Esophagus squamous epithelium (tissue), 5 donors: ENCODE results near the gene ROR2. TPM values are rescaled to one million over a fixed set of nuclear protein-coding genes. Genes with fewer than 3 reads are reported as not detected.

Experiments used
- DNase-seq: peaks from one replicate; lab custom pipeline; 2025; lab: John Stamatoyannopoulos, UW
- H3K27ac ChIP-seq, 4 donors: fragments of 200-600 bp; sonication (generic); one replicate each; pipeline ENCODE4 v1.5.1; 2016 to 2019; ENCODE audit warnings: mild to moderate bottlenecking in 1 of 4
- H3K27me3 ChIP-seq, 4 donors: fragments of 200-600 bp; sonication (generic); 1 replicate in 3 of 4; 2 replicates in 1 of 4; pipeline versions ENCODE4 v1.5.1 to v1.6.0; 2017 to 2021; ENCODE audit warnings: antibody characterized with exemption in 1 of 4
- H3K36me3 ChIP-seq, 3 donors: fragments of 200-600 bp; sonication (generic); one replicate each; pipeline ENCODE4 v1.5.1; 2016 to 2019
- H3K4me1 ChIP-seq, 3 donors: fragments of 200-600 bp; sonication (generic); one replicate each; pipeline ENCODE4 v1.5.1; 2017 to 2019
- H3K4me3 ChIP-seq, 4 donors: fragments of 200-600 bp; sonication (generic); 1 replicate in 3 of 4; 2 replicates in 1 of 4; pipeline ENCODE4 v1.5.1; 2016 to 2019; ENCODE audit warnings: mild to moderate bottlenecking in 2 of 4, moderate library complexity in 1 of 4
- H3K9me3 ChIP-seq, 3 donors: fragments of 200-600 bp; sonication (generic); one replicate each; pipeline ENCODE4 v1.5.1; 2016 to 2019
- POLR2A ChIP-seq, 4 donors: fragments of 450-650 bp; IDR thresholded peaks; one replicate each; pipeline ENCODE4 v1.6.1; 2017; ENCODE audit warnings: antibody characterized with exemption in 4 of 4, mild to moderate bottlenecking in 4 of 4, moderate library complexity in 3 of 4
- WGBS, 2 donors: methylation state at CpG; one replicate each; pipeline ENCODE4 v1.1.5; 2018; 5-methylcytosine and 5-hydroxymethylcytosine counted together
- intact Hi-C: fragments of 100-400 bp; cut with DNase I; formaldehyde crosslinking; loops from one replicate; pipeline ENCODE4 v1.15.0; 2022
- total RNA-seq, 4 donors: library from RNA; depleted of rRNA; stranded (reverse); fragments of >200 nt; gene quantifications; one replicate each; pipeline ENCODE4 v1.1.0, GENCODE V29; 2016
- TF ChIP-seq, protein P1 (sequence below), 6 experiments: fragments of 450-650 bp in 4 of 6; fragments of 200-600 bp in 2 of 6; sonication (generic) in 2 of 6; IDR thresholded peaks; one replicate each; pipeline ENCODE4 v1.5.1; 2016 to 2019; ENCODE audit warnings: antibody characterized with exemption in 6 of 6, mild to moderate bottlenecking in 4 of 6, moderate library complexity in 4 of 6
- donor health status: DM: yes; HTN: yes; CAD: no.

Gene ROR2
- total RNA-seq, 4 donors from 2014 or later = 0.68 to 12.6 (median 3.7) TPM

DNA sequence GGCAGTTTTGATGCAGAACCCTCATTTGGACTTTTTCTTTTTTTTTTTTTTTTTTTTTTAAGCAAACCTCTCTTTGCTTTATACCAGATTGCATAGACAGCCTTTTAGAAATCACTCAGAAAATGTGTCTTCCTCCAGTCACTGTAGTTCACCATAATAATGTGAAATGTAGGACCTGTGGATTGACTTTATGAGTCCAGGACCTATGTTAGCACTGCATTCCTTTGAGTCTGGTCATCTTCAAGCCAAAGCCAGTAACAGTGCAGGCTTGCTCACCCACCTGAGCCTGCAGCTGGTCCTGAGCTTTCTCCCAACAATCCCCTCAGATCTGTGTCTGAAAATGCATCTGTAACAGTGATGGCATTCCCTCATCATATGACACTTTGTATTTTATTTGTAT, 415.7 kb downstream of the ROR2 start:
- Histone ChIP-seq H3K27ac (no peak overlapping the region), H3K9me3 (no peaks in the 10 kb centered on the region), H3K27me3 (peaks cover 0 to 9% (median 0%) of the 10 kb centered on the region in 4 donors), H3K4me1 (peaks cover 0 to 11% (median 0%) of the 10 kb centered on the region in 3 donors), H3K36me3 (no peaks in the 10 kb centered on the region), H3K4me3 (no peak overlapping the region)
- TF ChIP-seq POLR2A (IDR thresholded peaks at IDR 0.05) = no peak
- TF ChIP-seq, protein P1, sequence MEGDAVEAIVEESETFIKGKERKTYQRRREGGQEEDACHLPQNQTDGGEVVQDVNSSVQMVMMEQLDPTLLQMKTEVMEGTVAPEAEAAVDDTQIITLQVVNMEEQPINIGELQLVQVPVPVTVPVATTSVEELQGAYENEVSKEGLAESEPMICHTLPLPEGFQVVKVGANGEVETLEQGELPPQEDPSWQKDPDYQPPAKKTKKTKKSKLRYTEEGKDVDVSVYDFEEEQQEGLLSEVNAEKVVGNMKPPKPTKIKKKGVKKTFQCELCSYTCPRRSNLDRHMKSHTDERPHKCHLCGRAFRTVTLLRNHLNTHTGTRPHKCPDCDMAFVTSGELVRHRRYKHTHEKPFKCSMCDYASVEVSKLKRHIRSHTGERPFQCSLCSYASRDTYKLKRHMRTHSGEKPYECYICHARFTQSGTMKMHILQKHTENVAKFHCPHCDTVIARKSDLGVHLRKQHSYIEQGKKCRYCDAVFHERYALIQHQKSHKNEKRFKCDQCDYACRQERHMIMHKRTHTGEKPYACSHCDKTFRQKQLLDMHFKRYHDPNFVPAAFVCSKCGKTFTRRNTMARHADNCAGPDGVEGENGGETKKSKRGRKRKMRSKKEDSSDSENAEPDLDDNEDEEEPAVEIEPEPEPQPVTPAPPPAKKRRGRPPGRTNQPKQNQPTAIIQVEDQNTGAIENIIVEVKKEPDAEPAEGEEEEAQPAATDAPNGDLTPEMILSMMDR (IDR thresholded peaks at IDR 0.05) = no peak
- intact Hi-C loops = no loop called here
- DNase-seq = no peak

DNA sequence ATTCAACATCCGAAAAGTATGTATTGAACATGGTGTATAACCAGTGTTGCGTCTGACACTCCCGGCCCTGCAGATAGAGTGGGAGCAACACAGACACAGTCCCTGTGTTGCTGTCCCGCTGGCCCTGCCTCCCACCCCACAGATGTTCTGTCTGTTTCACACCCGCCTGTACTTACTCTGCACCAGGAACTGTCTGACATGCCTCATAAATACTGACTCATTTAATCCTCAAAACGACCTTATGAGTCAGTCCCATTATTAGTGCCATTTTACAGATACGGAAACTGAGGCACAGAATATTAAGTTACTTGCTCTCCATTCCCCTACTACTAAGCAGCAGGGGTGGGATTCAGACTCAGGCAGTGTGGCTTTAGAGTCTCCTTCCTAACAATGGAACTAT, 416.6 kb downstream of the ROR2 start:
- H3K4me1 ChIP-seq = peaks cover 0 to 11% (median 0%) of the 10 kb centered on the region in 3 donors

DNA sequence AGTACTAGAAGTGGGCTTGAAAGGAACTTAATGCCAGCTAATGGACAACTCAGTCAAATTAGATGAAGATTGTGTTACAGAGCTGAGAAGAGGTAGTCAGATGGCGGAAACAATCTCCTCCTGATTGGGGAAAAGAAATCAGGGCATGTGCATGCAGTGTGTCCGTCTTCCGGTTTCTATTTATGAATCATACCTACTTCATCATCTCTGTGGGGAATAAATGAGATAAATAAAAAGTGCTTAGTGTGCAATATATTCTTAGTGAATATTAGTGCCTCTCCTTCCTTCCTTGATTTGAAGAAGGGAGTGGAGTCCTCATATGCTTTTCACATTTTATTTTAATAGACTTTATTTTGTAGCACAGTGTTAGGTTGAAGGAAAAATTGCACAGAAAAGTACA, 417.7 kb downstream of the ROR2 start:
- intact Hi-C loops = no loop called here
- Histone ChIP-seq H3K36me3 (no peaks in the 10 kb centered on the region), H3K4me3 (no peak overlapping the region), H3K27ac (no peak overlapping the region), H3K27me3 (peaks cover 0 to 9% (median 0%) of the 10 kb centered on the region in 4 donors), H3K9me3 (no peaks in the 10 kb centered on the region), H3K4me1 (peaks cover 0 to 11% (median 0%) of the 10 kb centered on the region in 3 donors)
- no peak for TF ChIP-seq POLR2A (IDR thresholded peaks at IDR 0.05)
- TF ChIP-seq, protein P1 (IDR thresholded peaks at IDR 0.05) = no peak
- DNase-seq = no peak
- WGBS, 2 donors = 53 to 69% methylated on average over 3 of the region's 3 CpGs

More for the DNA sequence above, 416.6 kb downstream of the ROR2 start:
- intact Hi-C loops = no loop called here
- DNase-seq = no peak
- H3K4me3 ChIP-seq = no peak overlapping the region
- H3K9me3 ChIP-seq = no peaks in the 10 kb centered on the region
- no peaks in the 10 kb centered on the region for H3K36me3 ChIP-seq
- H3K27me3 ChIP-seq = peaks cover 0 to 9% (median 0%) of the 10 kb centered on the region in 4 donors
- no peak overlapping the region for H3K27ac ChIP-seq
- no peak for TF ChIP-seq POLR2A (IDR thresholded peaks at IDR 0.05)
- TF ChIP-seq, protein P1 (IDR thresholded peaks at IDR 0.05) = no peak
- WGBS, 2 donors = 64 to 77% methylated on average over 6 to 7 of the region's 7 CpGs

DNA sequence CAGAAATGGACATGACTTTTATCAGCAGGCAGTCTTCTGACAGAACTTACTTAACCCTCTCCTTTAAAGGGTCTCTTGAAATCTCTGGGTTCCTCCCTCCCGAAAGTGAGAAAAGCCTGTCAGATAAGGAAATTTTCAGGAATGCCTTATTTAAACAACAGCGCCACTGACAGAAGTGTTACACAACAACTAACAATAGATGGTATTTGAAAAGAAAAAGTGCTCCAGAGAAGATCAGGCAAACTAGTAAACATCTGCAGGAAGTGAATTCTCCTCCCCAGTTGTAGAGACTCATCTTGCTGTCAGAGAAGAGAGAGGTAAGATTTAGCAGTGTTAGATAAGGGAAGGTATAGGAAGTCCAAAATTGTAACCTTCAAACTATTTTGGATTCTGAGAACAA, 419.2 kb downstream of the ROR2 start:
- intact Hi-C loops = no loop called here
- Histone ChIP-seq H3K4me3 (no peak overlapping the region), H3K27me3 (peaks cover 0 to 9% (median 0%) of the 10 kb centered on the region in 4 donors), H3K4me1 (peaks cover 0 to under 1% (median 0%) of the 10 kb centered on the region in 3 donors), H3K27ac (no peak overlapping the region), H3K9me3 (no peaks in the 10 kb centered on the region), H3K36me3 (no peaks in the 10 kb centered on the region)
- TF ChIP-seq POLR2A (IDR thresholded peaks at IDR 0.05) = no peak
- TF ChIP-seq, protein P1 (IDR thresholded peaks at IDR 0.05) = no peak
- DNase-seq = no peak
- 31 to 57% methylated on average over 1 to 2 of the region's 2 CpGs for WGBS, 2 donors

DNA sequence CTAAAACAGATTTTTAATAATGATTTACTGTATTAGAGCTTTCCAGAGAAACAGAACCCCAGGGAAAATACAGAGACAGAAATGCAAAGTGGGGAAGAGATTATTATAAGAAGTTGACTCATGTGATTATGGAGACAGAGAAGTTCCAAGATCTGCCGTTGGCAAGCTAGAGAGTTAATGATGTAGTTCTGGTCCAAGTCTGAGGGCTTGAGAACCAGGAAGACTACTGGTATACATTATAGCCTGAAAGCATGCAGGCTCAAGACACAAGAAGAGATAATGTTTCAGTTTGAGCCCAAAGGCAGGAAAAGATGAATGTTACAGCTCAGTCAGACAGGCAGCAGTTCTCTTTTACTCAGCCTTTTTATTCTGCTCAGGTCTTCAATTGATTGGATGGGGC, 427.5 kb downstream of the ROR2 start:
- DNase-seq = no peak
- no peaks in the 10 kb centered on the region for H3K4me1 ChIP-seq
- WGBS, 2 donors = 18 to 36% methylated on average over 1 of the region's 1 CpG
- no peaks in the 10 kb centered on the region for H3K36me3 ChIP-seq
- no peak for TF ChIP-seq POLR2A (IDR thresholded peaks at IDR 0.05)
- TF ChIP-seq, protein P1 (IDR thresholded peaks at IDR 0.05) = no peak
- peaks cover 0 to 8% (median 0%) of the 10 kb centered on the region in 4 donors for H3K27me3 ChIP-seq
- intact Hi-C loops = no loop called here
- no peak overlapping the region for H3K27ac ChIP-seq
- H3K4me3 ChIP-seq = no peak overlapping the region
- H3K9me3 ChIP-seq = no peaks in the 10 kb centered on the region
